TTC549 (cell line): Measurements from ENCODE around the gene PHB1.

Experiments
- FAIRE-seq: peaks from 2 replicates; lab custom pipeline; 2012; peaks lifted over from hg19 to GRCh38; lab: Jason Lieb, UNC

Gene PHB1

DNA sequence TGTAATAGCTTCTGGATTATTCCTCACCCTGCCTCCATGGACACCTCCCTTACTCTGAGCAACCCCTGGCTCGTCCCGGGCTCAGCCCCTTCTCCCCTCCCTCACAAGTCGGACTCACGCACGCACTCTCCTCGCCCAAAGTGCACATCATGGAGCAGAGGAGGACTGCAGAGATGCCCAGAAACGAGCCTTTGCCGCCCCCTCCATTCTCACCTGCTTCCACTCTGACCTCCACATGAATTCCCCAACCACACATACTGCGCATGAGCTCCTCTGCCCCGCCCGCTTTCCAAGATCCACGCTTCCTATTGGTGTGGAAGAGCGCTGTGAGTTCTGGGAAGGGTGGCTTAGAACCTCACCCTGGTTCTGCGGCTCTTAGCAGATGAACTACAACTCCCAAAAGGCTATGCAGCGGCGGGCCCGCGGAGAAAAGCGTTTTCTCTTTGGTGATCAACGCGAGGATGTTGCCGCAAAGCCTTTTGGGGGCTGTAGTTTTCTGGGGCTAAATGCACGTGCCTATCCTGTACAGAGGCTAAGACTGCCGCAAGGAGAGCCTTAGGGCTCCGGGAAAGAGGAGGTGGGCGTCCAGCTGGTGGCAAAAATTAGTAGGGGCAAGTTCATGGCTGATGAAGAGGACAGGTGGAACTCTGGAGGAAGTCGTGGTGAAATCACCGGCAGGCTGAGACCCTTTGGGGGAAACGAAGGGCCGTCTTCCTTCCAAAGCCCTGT, at the start of gene PHB1:
PHB1 (minus strand) TSS at position 261 of the 729 bp plus-strand sequence. CDS start 1,618 bp downstream, outside the sequence.
- FAIRE-seq, result peak; percentile 96

DNA sequence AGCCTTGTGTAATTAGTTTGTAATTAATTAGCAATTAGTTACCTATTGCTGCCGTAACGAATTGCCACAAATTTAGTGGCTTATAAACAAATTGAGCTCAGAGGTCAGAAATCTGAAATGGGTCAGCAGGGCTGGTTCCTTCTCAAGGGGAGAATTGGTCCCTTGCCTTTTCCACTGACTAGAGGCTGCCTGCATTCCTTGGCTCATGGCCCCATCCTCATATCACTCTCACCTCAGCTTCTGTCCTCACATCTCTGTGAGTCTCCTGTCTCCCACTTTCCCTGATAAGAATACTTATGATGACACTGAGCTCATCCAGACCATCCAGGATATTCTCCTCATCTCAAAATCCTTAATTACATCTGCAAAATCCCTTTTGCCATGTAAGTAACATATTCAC, 49.4 kb upstream of the PHB1 start:
- no peak for FAIRE-seq

DNA sequence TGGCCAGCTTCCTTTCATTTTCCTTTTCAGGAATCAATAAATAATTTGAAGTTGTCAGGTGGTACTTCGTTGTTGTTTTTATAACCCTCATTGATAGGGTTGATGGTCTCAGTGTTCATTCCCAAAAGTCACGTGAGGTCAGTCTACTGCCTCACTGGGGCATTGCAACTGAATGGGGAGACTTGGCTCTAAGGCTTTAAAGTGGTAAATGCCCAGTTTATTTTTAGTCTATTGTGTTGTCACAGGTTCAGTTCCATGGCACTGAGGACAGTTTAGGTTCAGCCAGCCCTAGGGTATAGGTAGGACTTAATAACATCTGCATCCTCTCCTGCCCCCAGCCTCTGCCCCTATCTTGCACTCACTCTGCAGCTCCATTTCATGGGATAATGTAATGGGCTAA, 46.9 kb upstream of the PHB1 start:
- no peak for FAIRE-seq

GRCh38 chr17:49460401-49460800, 45.7 kb upstream of the PHB1 start:
- no peak for FAIRE-seq

GRCh38 chr17:49459401-49459984, 44.8 kb upstream of the PHB1 start:
- no peak for FAIRE-seq

DNA sequence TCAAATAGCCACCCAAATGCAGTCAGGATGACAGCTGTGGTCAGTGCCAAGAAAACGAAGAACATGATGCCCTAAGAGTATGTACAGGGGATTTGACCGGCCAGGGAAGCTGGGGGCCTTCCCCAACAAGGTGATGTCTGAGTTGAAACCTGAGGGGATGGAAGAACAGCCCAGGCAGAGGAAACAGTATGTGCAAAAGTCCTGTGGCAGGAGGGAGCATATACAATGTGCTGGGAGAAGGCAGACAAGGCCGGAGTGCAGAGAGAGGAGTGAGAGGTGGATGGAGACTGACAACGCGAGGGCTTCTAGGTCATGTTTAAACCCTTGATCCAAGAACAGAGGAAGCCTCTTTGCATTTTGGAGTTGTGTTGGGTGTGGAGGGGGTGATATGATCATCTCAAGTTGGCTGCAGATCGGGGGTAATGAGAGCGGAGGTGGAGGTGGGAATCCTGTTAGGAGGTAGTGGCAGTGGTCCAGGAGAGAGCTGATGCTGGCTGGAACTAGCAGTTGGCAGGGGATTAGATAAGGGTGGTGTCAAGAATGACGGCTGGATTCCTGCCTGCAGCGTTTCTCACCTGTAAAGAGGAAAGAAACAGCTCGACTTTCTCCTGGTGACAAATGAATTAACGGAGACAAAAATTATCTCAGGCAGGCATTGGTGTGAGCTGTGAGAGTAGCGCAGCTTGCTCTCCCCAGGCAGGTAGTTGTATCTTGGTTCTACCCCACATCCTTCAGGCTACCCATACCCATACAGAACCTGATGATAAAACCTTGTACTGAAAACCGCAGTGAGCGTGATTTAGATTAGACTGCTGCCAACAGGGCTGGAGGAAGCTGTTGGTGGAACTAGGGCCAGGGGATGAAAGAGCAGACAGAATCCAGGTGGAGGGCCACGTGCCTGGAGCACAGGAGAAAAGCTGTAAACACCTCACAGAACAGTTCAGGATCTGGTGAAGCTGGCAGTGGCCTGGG, 43.2 kb upstream of the PHB1 start:
- FAIRE-seq, result no peak

- no peak for FAIRE-seq
These were observed 41.7 kb upstream of the PHB1 start for GRCh38 chr17:49456183-49456965.

- no peak for FAIRE-seq
These were observed 40.7 kb upstream of the PHB1 start for GRCh38 chr17:49455272-49455861.

DNA sequence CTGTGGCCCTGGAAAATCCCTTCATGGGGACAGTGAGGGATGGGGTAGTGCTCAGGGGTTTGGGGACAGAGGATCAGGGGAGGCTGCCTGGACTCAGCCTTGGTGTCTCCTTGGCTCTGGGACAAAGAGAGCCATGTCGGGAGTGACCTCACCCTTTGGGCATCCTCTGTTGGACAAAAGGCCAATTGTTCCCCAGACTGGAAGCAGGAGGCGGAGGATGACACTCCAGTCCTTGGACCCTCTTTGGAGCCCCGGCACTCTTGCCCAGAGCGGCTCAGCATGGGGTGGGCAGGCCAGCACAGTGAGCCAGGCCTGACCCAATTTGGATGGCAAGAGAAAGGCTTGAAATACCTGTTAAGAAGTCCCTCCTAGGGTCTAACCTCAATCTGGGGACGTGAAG, 39.4 kb upstream of the PHB1 start:
- no peak for FAIRE-seq

DNA sequence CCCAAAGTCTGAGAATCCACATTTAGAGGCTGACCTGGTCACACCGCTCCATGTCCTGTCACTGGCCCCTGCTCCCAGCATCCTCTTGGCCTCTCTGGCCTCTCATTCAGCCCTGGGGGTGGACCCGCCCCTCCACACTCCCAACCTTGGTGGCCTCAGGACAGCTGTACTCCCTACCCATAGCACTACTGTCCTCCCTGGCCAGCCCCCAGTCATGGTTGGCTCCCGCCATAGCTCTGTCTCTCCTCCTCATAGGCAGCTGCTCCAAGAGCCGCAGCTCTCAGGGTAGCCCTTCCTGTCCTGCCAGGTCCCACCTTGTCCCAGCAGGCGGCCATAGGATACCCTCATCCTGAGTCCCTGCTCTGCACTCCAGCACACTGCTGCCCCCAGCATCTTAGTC, 38.0 kb upstream of the PHB1 start:
- no peak for FAIRE-seq

GRCh38 chr17:49452201-49452600, 37.5 kb upstream of the PHB1 start:
- no peak for FAIRE-seq

GRCh38 chr17:49450735-49451134, 36.1 kb upstream of the PHB1 start:
- no peak for FAIRE-seq

DNA sequence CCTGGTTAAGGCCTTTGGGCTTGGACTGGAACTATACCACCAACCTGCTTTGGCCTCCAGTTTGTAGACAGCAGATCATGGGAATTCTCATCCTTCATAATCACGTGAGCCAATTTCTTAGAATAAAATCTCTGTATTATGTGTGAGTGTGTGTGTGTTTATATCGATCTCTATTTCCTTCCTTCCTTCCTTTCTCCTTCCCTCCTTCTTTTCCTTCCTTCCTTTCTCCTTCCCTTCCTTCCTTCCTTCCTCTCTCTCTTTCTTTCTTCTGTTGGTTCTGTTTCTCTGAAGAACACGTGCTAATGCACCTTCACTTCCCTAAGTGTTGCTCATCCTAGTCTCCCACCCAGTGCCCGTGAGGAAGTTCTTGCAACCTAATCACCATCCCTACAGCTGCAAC, 35.5 kb upstream of the PHB1 start:
- no peak for FAIRE-seq

DNA sequence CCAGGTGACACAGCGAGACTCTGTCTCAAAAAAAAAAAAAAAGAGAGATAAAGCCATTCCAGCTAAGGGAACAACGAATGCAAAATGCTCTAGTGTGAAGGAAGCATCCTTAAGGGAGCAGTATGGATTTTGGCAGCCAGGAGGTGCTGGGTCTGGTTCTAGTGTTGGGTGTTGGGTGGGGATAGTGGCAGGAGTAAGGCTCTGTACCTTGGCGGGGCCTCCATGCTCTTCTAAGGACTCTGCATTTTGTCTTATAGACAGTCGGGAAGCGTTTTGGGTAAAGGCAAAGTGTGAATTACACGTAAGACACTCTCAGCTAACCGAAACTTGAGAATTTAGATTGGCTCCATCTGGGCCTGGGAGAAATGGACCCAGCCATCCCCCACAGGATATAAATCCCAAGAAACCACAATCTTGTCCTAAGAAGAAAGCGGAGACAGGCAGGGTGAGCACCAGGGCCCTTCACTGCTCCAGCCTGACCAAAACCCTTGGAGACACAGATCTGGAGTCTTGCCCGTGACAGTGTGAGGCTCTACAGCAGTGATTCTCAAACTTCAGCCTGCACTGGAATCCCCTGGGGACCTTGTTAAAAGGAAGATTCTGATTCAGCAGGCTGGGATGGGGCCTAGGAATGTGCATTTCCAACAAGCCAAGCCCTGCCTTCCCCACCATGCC, 33.1 kb upstream of the PHB1 start:
- FAIRE-seq, result no peak

GRCh38 chr17:49445591-49445990, 30.9 kb upstream of the PHB1 start:
- no peak for FAIRE-seq

DNA sequence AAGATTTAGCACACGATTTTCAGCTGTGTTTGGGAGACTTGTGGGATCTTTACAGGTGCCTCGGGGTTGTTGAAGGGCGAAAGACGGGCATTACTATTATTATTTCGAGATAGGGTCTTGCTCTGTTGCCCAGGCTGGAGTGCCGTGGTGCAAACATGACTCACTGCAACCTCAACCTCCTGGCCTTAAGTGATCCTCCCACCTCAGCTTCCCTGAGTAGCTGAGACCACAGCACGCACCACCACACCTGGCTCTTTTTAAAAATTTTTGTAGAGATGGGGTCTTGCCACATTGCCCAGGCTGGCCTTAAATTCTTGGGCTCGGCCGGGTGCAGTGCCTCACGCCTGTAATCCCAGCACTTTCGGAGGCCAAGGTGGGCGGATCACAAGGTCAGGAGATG, 29.7 kb upstream of the PHB1 start:
- FAIRE-seq, result no peak

- no peak for FAIRE-seq
These were observed 29.2 kb upstream of the PHB1 start for GRCh38 chr17:49443862-49444261.

GRCh38 chr17:49442041-49442440, 27.4 kb upstream of the PHB1 start:
- no peak for FAIRE-seq

DNA sequence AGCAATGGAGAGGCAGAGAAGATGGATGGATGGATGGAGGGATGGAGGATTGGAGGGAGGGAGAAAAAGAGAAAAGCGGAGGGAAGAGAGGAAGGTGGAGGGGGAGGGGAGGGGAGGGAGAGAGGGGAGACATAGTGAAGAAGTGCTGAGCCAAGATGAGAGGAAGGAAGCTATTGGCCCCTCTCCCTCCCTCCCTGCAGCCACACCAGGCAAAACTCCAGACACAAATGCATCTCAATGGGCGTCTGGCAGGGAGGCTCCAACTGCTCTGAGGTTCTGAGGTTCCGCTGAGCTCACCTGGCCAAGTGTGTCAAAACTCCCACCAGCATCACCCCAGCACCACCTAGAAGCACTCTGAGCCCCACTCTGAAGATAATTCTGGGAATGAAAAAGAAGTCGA, 26.9 kb upstream of the PHB1 start:
- FAIRE-seq, result no peak

DNA sequence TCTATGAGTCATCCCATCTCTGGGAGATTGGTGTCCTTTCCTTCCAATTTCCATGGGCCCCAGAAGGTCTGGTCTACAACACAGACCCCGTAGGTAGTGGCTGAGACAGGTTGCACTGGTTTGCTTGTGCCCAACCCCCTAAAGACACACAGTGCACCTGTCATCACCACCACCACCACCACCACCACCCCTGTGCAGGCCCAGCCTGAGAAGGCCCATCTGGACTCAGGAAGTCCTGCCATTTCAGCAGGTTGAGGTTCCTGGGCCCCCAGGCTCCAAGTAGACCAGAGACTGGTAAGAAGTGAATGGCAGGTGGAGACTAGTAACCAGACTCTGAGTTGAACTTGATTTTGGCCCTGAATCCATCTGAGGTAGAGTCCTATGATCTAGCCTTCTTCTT, 25.9 kb upstream of the PHB1 start:
- FAIRE-seq, result no peak
